GM12872 (cell line): ENCODE results near the gene ATP8A1.

Experiments
- TF ChIP-seq, protein P1 (sequence below): IDR thresholded peaks from 3 replicates; pipeline ENCODE4 v1.5.1; 2011; ENCODE audit warnings: low read depth, mild to moderate bottlenecking, low read length, moderate library complexity; ENCODE audit not compliant: insufficient read depth

The ATP8A1 gene

GRCh38 chr4:42366959-42367358, 289.9 kb downstream of the ATP8A1 start:
- TF ChIP-seq, protein P1, sequence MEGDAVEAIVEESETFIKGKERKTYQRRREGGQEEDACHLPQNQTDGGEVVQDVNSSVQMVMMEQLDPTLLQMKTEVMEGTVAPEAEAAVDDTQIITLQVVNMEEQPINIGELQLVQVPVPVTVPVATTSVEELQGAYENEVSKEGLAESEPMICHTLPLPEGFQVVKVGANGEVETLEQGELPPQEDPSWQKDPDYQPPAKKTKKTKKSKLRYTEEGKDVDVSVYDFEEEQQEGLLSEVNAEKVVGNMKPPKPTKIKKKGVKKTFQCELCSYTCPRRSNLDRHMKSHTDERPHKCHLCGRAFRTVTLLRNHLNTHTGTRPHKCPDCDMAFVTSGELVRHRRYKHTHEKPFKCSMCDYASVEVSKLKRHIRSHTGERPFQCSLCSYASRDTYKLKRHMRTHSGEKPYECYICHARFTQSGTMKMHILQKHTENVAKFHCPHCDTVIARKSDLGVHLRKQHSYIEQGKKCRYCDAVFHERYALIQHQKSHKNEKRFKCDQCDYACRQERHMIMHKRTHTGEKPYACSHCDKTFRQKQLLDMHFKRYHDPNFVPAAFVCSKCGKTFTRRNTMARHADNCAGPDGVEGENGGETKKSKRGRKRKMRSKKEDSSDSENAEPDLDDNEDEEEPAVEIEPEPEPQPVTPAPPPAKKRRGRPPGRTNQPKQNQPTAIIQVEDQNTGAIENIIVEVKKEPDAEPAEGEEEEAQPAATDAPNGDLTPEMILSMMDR = no peak

DNA sequence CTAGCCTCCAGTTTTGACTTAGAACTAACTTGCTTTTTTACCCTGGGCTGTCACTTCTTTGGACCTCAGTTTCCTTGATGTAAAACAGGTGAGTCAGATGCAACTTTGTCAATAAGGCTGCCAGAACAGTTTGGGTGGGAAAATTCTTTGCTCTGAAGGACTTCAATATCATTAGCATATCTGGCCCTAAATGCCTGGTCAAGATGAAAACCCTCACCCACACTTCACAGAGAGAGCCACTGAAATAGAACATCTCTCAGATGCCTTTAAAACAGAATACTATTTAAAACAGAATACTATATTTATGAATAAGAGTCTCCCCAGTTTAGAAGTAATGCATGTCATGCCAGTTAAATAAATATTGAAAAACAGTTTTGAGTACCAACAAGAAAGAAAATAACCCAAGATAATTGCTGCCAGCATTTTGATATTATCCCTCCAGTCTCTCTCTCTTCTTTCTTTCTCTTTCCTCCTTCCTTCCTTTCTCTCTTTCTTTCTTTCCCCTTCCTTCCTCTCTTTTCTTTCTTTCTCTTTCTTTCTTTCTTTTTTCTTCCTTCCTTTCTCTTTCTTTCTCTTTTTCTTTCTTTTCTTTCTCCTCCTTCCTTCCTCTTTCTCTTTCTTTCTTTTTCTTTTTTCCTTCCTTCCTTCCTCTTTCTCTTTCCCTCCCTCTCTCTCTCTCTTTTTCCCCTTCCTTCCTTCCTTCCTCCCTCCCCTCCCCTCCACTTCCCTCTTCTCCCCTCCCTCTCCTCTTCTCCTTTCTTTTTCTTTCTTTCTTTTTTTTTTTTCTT, 292.4 kb downstream of the ATP8A1 start:
- TF ChIP-seq, protein P1 = no peak

GRCh38 chr4:42363614-42364013, 293.3 kb downstream of the ATP8A1 start:
- TF ChIP-seq, protein P1 = no peak

GRCh38 chr4:42362591-42362990, 294.3 kb downstream of the ATP8A1 start:
- TF ChIP-seq, protein P1 = no peak

- TF ChIP-seq, protein P1 = no peak
These were observed 295.4 kb downstream of the ATP8A1 start for GRCh38 chr4:42361456-42361855.

- TF ChIP-seq, protein P1 = no peak
These were observed 296.6 kb downstream of the ATP8A1 start for GRCh38 chr4:42360256-42360669.

GRCh38 chr4:42359711-42360110, 297.2 kb downstream of the ATP8A1 start:
- TF ChIP-seq, protein P1 = no peak
